ENCODE data around the gene C6. TPM values are rescaled to one million over a fixed set of nuclear protein-coding genes. Genes with fewer than 3 reads are reported as not detected.

Gene C6
- total RNA-seq, 1 donor from 2014 or later, result 89.5 TPM

DNA sequence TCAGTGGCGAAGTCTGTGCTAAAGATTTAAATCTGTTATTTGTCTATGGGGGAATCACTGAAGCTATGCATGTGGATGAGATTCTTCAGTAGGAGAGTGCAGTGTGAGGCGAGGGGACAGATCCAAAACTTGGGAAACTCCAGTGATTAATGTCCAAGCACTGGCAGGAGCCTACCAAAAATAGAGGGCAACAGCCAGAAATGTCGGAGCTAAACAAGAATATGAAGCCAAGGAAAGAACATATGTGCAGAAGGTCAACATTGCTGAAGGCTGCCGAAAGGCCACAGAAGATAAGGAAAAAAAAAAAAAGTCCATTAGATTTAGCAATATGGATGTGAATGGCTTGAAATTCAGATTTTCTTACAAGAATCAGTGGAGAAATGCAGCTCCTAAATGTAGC is 61.8 kb downstream of the C6 start:
- intact Hi-C loops (cut with micrococcal nuclease), result no loop called here
- peaks cover 53% of the 10 kb centered on the region for H3K36me3 ChIP-seq
- no peak overlapping the region for H3K27ac ChIP-seq (replicated peaks)
- no peaks in the 10 kb centered on the region for H3K9me3 ChIP-seq (replicated peaks)
- H3K27me3 ChIP-seq (ENCODE audit: low read depth), result no peaks in the 10 kb centered on the region
- no peak for DNase-seq
- TF ChIP-seq, protein P1, sequence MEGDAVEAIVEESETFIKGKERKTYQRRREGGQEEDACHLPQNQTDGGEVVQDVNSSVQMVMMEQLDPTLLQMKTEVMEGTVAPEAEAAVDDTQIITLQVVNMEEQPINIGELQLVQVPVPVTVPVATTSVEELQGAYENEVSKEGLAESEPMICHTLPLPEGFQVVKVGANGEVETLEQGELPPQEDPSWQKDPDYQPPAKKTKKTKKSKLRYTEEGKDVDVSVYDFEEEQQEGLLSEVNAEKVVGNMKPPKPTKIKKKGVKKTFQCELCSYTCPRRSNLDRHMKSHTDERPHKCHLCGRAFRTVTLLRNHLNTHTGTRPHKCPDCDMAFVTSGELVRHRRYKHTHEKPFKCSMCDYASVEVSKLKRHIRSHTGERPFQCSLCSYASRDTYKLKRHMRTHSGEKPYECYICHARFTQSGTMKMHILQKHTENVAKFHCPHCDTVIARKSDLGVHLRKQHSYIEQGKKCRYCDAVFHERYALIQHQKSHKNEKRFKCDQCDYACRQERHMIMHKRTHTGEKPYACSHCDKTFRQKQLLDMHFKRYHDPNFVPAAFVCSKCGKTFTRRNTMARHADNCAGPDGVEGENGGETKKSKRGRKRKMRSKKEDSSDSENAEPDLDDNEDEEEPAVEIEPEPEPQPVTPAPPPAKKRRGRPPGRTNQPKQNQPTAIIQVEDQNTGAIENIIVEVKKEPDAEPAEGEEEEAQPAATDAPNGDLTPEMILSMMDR (IDR thresholded peaks at IDR 0.05; ENCODE audit: borderline replicate concordance), result no peak
- no peaks in the 10 kb centered on the region for H3K4me1 ChIP-seq
- H3K4me3 ChIP-seq, result no peak overlapping the region

DNA sequence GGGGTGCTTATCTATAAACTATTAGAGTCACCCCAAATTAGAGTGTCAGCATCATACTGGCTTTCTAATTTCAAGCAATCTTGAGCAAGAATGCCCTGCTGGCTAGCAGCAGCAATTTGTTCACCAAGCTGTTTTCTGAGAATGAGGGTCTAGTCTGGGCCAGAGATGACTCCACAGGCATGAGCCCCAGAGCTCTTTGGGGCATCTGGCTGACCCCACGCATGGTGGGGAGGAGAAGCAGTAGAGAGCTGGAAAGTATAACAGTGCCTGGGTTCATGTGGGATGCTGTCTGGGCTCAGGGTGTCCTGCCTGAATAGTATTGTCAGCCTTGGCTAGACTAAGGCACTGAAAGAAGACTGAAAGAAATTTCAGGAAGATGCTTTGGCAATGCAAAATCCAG is 64.9 kb downstream of the C6 start:
- no peaks in the 10 kb centered on the region for H3K9me3 ChIP-seq (replicated peaks)
- TF ChIP-seq, protein P1 (IDR thresholded peaks at IDR 0.05; ENCODE audit: borderline replicate concordance), result no peak
- no peak overlapping the region for H3K27ac ChIP-seq (replicated peaks)
- no peak overlapping the region for H3K4me3 ChIP-seq
- H3K4me1 ChIP-seq, result peaks cover 2% of the 10 kb centered on the region
- H3K27me3 ChIP-seq (ENCODE audit: low read depth), result no peaks in the 10 kb centered on the region
- no peak for DNase-seq
- H3K36me3 ChIP-seq, result peaks cover 33% of the 10 kb centered on the region
- intact Hi-C loops (cut with micrococcal nuclease), result no loop called here

DNA sequence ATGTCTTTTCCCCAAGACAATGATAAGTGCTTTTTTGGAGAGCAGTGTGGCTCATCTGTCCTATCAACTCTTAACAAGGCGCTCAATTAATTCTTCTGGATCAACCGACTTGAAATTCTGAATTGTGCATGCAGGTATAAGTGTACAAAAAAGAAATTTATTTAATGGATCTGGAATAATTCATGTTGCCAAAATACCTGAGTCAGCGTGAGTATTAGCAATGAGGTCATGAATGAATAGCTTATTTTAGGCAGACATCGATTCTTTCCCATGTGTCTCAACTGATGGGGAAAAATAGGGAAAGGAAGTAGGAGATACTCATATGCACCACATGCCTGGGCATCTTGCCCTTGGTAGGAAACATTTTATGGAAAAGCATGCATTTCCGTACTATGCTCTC is 68.0 kb downstream of the C6 start:
- Histone ChIP-seq H3K9me3 (replicated peaks) (no peaks in the 10 kb centered on the region), H3K4me3 (no peak overlapping the region), H3K27ac (replicated peaks) (no peak overlapping the region), H3K4me1 (peaks cover 7% of the 10 kb centered on the region), H3K36me3 (peaks cover 17% of the 10 kb centered on the region), H3K27me3 (ENCODE audit: low read depth) (no peaks in the 10 kb centered on the region)
- intact Hi-C loops (cut with micrococcal nuclease), result no loop called here
- DNase-seq, result no peak
- TF ChIP-seq, protein P1 (IDR thresholded peaks at IDR 0.05; ENCODE audit: borderline replicate concordance), result no peak

DNA sequence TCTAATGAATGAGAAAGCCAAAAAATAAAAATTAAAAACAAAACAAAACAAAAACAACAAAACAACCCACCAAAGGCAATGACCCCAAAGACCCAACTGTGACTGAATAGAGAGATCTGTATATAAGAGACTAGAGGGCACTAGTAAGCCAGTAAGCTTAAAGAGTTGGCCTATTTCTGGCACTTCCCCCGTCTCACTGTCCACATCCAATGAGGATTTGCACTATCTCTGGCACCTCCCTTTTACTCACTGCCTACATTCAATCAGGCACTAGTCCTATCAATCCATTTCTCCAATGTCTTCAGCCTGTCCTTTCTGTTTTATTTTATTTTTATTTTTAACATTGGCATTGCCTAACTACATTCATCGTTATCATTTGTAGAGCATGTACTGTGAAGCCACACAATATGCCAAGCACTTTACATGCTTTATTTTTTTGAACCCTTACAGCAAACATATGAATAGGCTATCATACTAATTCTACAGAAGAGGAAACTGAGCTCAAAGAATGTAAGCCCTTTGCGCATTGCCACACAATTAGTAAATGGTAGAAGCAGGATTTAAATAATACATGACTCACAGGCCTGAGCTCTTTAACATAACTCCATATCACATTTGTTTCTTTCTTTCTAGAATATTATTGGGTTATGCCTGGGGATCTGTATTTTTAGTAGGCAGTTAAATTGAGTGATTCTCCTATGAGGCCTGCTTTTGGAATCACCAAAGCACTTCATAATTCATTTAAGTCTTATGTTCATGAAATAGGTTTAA is 70.0 kb downstream of the C6 start:
- Histone ChIP-seq H3K9me3 (replicated peaks) (peaks cover 6% of the 10 kb centered on the region), H3K4me3 (no peak overlapping the region), H3K36me3 (no peaks in the 10 kb centered on the region), H3K4me1 (peaks cover 7% of the 10 kb centered on the region), H3K27me3 (ENCODE audit: low read depth) (no peaks in the 10 kb centered on the region), H3K27ac (replicated peaks) (peak overlapping the region; percentile 10)
- TF ChIP-seq, protein P1 (IDR thresholded peaks at IDR 0.05; ENCODE audit: borderline replicate concordance), result no peak
- intact Hi-C loops (cut with micrococcal nuclease), result no loop called here
- DNase-seq, result no peak

DNA sequence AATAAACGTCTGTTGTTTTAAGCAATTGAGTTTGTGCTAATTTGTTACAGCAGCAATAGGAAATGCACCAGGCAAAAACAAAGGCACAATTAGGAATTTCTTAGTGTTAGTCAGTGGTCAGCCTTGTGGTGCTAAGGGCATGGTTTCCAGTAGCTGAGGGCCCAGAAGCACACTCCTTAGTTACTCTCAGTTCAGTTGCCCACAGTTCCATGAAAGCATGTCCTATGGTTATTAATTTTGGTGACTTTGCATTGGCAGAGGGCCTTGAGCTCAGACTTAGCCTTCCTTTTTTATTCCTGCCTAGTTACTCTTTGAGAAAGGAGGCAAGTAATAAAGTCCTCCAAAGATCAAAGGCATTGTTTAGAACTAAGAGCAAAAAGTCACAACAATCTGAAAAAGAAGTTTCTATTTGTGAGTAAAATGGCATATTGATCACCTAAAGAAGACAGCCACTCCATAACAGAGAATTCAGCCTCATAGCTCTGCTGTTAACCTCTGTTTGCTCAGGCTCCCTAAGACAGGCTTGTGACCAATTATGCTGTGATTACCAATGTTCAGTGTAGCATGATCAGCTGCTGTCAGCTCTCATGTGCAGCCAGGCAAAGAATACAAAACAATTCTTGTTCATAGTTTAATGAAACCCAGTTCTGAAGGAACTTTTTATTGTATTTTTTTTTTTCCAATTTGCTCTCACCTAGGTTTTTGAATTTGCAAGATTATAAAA is 85.2 kb downstream of the C6 start:
- Histone ChIP-seq H3K4me3 (no peak overlapping the region), H3K9me3 (replicated peaks) (no peaks in the 10 kb centered on the region), H3K27me3 (ENCODE audit: low read depth) (no peaks in the 10 kb centered on the region), H3K27ac (replicated peaks) (no peak overlapping the region), H3K4me1 (no peaks in the 10 kb centered on the region), H3K36me3 (no peaks in the 10 kb centered on the region)
- intact Hi-C loops (cut with micrococcal nuclease), result no loop called here
- TF ChIP-seq, protein P1 (IDR thresholded peaks at IDR 0.05; ENCODE audit: borderline replicate concordance), result no peak
- no peak for DNase-seq
